K562 (cell line): ENCODE results near the gene KHNYN. TPM values are rescaled to one million over a fixed set of nuclear protein-coding genes. Genes with fewer than 3 reads are reported as not detected.

Experiments used
- ATAC-seq: fragments of 200-7000 bp; cut with Tn5 transposase; 3 replicates; pipeline ENCODE4 v1.9.1; 2020; ENCODE audit warnings: moderate library complexity
- BruUV-seq: library from RNA; stranded (reverse); fragments of 400-500 nt; replicated peaks from 2 replicates; lab custom pipeline; 2021; lab: Mats Ljungman, UMichigan
- CTCF ChIA-PET: fragments of 300-600 bp; formaldehyde crosslinking; extraction: SDS; loops from one replicate; lab custom pipeline; 2021; ENCODE audit warnings: low intra/inter-chr PET ratio; lab: Yijun Ruan, JAX
- POLR2A ChIA-PET: fragments of 300-600, 350-650 bp; sonication (Branson Sonifier 250); formaldehyde crosslinking; extraction: SDS; loops from one replicate; lab custom pipeline; 2021; ENCODE audit warnings: antibody characterized with exemption, inconsistent platforms; lab: Yijun Ruan, JAX
- DNase-seq, 4 experiments: peaks; one replicate each; pipeline versions ENCODE4 v3.0.0 to v3.0.0-alpha.2; 2011 to 2018; ENCODE audit warnings: low spot score in 3 of 4, mixed read lengths in 3 of 4; ENCODE audit errors: extremely low read depth in 1 of 4
- FAIRE-seq: peaks from 2 replicates; lab custom pipeline; 2011; peaks lifted over from hg19 to GRCh38; lab: Jason Lieb, UNC
- H2AFZ ChIP-seq: 2 replicates; pipeline ENCODE4 v1.6.0; 2011; ENCODE audit warnings: low read depth, low read length, control low read depth, inconsistent platforms
- H3K27ac ChIP-seq: fragments of 200-600 bp; 3 replicates; pipeline ENCODE4 v1.8.0; 2011; ENCODE audit warnings: low read depth, mild to moderate bottlenecking, control low read depth, inconsistent platforms, low read length, moderate library complexity, mixed read lengths; ENCODE audit errors: extremely low read depth
- H3K27me3 ChIP-seq, 2 experiments: fragments of 300-600 bp in 1 of 2; 2 replicates in 1 of 2; 3 replicates in 1 of 2; pipeline versions ENCODE4 v1.6.0 to v1.8.0; 2011; ENCODE audit warnings: inconsistent platforms in 2 of 2, low read length in 2 of 2, mild to moderate bottlenecking in 1 of 2, mixed read lengths in 1 of 2, moderate library complexity in 1 of 2; ENCODE audit not compliant: control insufficient read depth in 2 of 2, insufficient read depth in 2 of 2
- H3K36me3 ChIP-seq: fragments of 300-600 bp; 3 replicates; pipeline ENCODE4 v1.8.0; 2011; ENCODE audit warnings: mild to moderate bottlenecking, low read length, inconsistent platforms; ENCODE audit not compliant: control insufficient read depth, insufficient read depth
- H3K4me1 ChIP-seq, 2 experiments: fragments of 200-600 bp in 1 of 2; replicated peaks in 1 of 2; 2 replicates in 1 of 2; 3 replicates in 1 of 2; pipeline versions ENCODE4 v1.5.1 to v1.8.0; 2011; ENCODE audit warnings: inconsistent platforms in 2 of 2, low read length in 2 of 2, mild to moderate bottlenecking in 1 of 2, mixed read lengths in 1 of 2, moderate library complexity in 1 of 2; ENCODE audit not compliant: control insufficient read depth in 2 of 2, insufficient read depth in 2 of 2
- H3K4me2 ChIP-seq: 2 replicates; pipeline ENCODE4 v1.6.1; 2011; ENCODE audit warnings: low read length, control low read depth, inconsistent platforms, mixed read lengths; ENCODE audit not compliant: insufficient read depth
- H3K4me3 ChIP-seq: fragments of 200-600 bp; sonication (generic), shearing (Covaris generic); 2 replicates; pipeline ENCODE4 v1.5.1; 2016; ENCODE audit warnings: control low read depth, inconsistent platforms
- H3K79me2 ChIP-seq: fragments of 200-600 bp; 3 replicates; pipeline ENCODE4 v1.8.0; 2011; ENCODE audit warnings: low read length, inconsistent platforms; ENCODE audit not compliant: control insufficient read depth, insufficient read depth
- H3K9ac ChIP-seq, 2 experiments: 2 replicates each; pipeline versions ENCODE4 v1.6.0 to v1.6.1; 2011; ENCODE audit warnings: low read depth in 2 of 2, low read length in 2 of 2, control low read depth in 1 of 2, inconsistent platforms in 1 of 2, mild to moderate bottlenecking in 1 of 2, mixed read lengths in 1 of 2; ENCODE audit not compliant: insufficient read depth in 1 of 2
- H3K9me1 ChIP-seq: one replicate; pipeline ENCODE4 v1.6.0; 2011; ENCODE audit warnings: inconsistent platforms, mild to moderate bottlenecking, low read length, moderate library complexity; ENCODE audit not compliant: control insufficient read depth, insufficient read depth
- H3K9me3 ChIP-seq: replicated peaks from 2 replicates; pipeline ENCODE4 v1.5.1; 2011; ENCODE audit warnings: low read depth, low read length, inconsistent platforms; ENCODE audit not compliant: control insufficient read depth, insufficient read depth
- H4K20me1 ChIP-seq: replicated peaks from 2 replicates; pipeline ENCODE4 v1.6.1; 2011; ENCODE audit warnings: low read length, inconsistent platforms, mixed read lengths; ENCODE audit not compliant: control insufficient read depth, insufficient read depth
- C11orf30 ChIP-seq: fragments of 450-650 bp; IDR thresholded peaks from 2 replicates; pipeline ENCODE4 v1.6.1; 2016; ENCODE audit warnings: low read depth, mild to moderate bottlenecking
- CC2D1A ChIP-seq: fragments of 450-650 bp; IDR thresholded peaks from 2 replicates; pipeline ENCODE4 v1.6.1; 2017; ENCODE audit warnings: mild to moderate bottlenecking
- KLF10 ChIP-seq: fragments of 250-450 bp; sonication (Bioruptor Pico); IDR thresholded peaks from 2 replicates; pipeline ENCODE4 v1.6.1; 2021; ENCODE audit warnings: matching md5 sums
- MAFF ChIP-seq: IDR thresholded peaks from 2 replicates; pipeline ENCODE4 v1.6.1; 2012; ENCODE audit warnings: low read length, improper control_type of control experiment
- NELFE ChIP-seq: IDR thresholded peaks from 2 replicates; pipeline ENCODE4 v1.6.1; 2011; ENCODE audit warnings: mild to moderate bottlenecking; ENCODE audit not compliant: insufficient read depth, insufficient read length
- RAD21 ChIP-seq, 2 experiments: fragments of 250-450 bp in 1 of 2; fragments of 450-650 bp in 1 of 2; sonication (Bioruptor Pico) in 1 of 2; formaldehyde crosslinking in 1 of 2; IDR thresholded peaks in 1 of 2; conservative IDR thresholded peaks in 1 of 2; 2 replicates each; pipeline versions ENCODE4 v1.4.0 to v1.8.0; 2020 to 2022; ENCODE audit warnings: mild to moderate bottlenecking in 2 of 2, moderate library complexity in 1 of 2
- SMC3 ChIP-seq: conservative IDR thresholded peaks from 2 replicates; pipeline ENCODE4 v1.6.1; 2011; ENCODE audit warnings: low read depth, low read length, improper control_type of control experiment; ENCODE audit not compliant: insufficient read depth
- ZNF316 ChIP-seq: fragments of 450-650 bp; IDR thresholded peaks from 2 replicates; pipeline ENCODE4 v1.6.1; 2016
- ZNF507 ChIP-seq: conservative IDR thresholded peaks from 2 replicates; pipeline ENCODE4 v1.6.1; 2017; ENCODE audit warnings: missing genetic modification characterization, missing compliant biosample characterization
- ZNF57 ChIP-seq: fragments of 450-650 bp; formaldehyde crosslinking; IDR thresholded peaks from 2 replicates; pipeline ENCODE4 v1.4.0; 2020; ENCODE audit warnings: mild to moderate bottlenecking, moderate library complexity
- WGBS: fragments of 100-300 bp; shearing (Covaris generic); methylation state at CpG from one replicate; pipeline ENCODE4 v1.1.6; 2016; ENCODE audit warnings: low coverage, mixed read lengths; ENCODE audit not compliant: insufficient coverage; ENCODE audit errors: missing lambda C conversion rate; 5-methylcytosine and 5-hydroxymethylcytosine counted together
- in situ Hi-C: fragments of 300-500 bp; cut with MboI; formaldehyde crosslinking; loops from 4 replicates; pipeline ENCODE4 v1.15.0; 2018; ENCODE audit warnings: inconsistent platforms, mixed read lengths
- intact Hi-C: fragments of 100-400 bp; cut with micrococcal nuclease; formaldehyde crosslinking; loops from 2 replicates; pipeline ENCODE4 v1.14.2; 2022
- polyA plus RNA-seq, 8 experiments: library from polyadenylated mRNA; depleted of rRNA in 4 of 8; stranded (reverse) in 5 of 8; unstranded in 3 of 8; fragments of >200 nt; fragmentation: Nextera tagmentation in 2 of 8; fragmentation: Illumina TruSeq in 1 of 8; extraction: Ambion mirVana in 2 of 8; extraction: Trizol in 1 of 8; gene quantifications; 2 replicates each; pipeline versions ENCODE4 v1.2.1 to v1.2.3, GENCODE V29; 2011 to 2014; ENCODE audit warnings: inconsistent platforms in 1 of 8, missing spikeins in 1 of 8
- total RNA-seq, 7 experiments: library from RNA; depleted of rRNA in 6 of 7; stranded (reverse); fragments of >200 nt in 6 of 7; fragmentation: Illumina TruSeq in 2 of 7; extraction: Trizol in 2 of 7; gene quantifications; 2 replicates each; pipeline versions ENCODE4 v1.2.1 to v1.2.3, GENCODE V29; 2011 to 2021; ENCODE audit warnings: low replicate concordance in 1 of 7
- TF ChIP-seq, protein P1 (sequence below), 3 experiments: IDR thresholded peaks in 2 of 3; conservative IDR thresholded peaks in 1 of 3; 2 replicates each; pipeline ENCODE4 v1.5.1; 2011 to 2012; ENCODE audit warnings: low read length in 3 of 3, mild to moderate bottlenecking in 3 of 3, control low read depth in 2 of 3, improper control_type of control experiment in 1 of 3, inconsistent platforms in 1 of 3, low read depth in 1 of 3, mixed read lengths in 1 of 3, moderate library complexity in 1 of 3; ENCODE audit not compliant: insufficient read depth in 2 of 3
- TF ChIP-seq, protein P2 (sequence below): fragments of 450-650 bp; IDR thresholded peaks from 2 replicates; pipeline ENCODE4 v1.6.1; 2014; ENCODE audit warnings: low read depth, mild to moderate bottlenecking, moderate library complexity, borderline replicate concordance
- TF ChIP-seq, protein P3 (sequence below), 2 experiments: fragments of 150-350 bp in 1 of 2; IDR thresholded peaks; 2 replicates each; pipeline ENCODE4 v1.6.1; 2012 to 2016; ENCODE audit warnings: low read depth in 2 of 2, low read length in 2 of 2, mild to moderate bottlenecking in 1 of 2, moderate library complexity in 1 of 2

KHNYN gene
- total and polyA plus RNA-seq, 9 of the 15 experiments (the other 6 are each of a cell fraction or from before 2014, with no cell fraction given): 0.76 to 26.0 (median 14.1) TPM

DNA sequence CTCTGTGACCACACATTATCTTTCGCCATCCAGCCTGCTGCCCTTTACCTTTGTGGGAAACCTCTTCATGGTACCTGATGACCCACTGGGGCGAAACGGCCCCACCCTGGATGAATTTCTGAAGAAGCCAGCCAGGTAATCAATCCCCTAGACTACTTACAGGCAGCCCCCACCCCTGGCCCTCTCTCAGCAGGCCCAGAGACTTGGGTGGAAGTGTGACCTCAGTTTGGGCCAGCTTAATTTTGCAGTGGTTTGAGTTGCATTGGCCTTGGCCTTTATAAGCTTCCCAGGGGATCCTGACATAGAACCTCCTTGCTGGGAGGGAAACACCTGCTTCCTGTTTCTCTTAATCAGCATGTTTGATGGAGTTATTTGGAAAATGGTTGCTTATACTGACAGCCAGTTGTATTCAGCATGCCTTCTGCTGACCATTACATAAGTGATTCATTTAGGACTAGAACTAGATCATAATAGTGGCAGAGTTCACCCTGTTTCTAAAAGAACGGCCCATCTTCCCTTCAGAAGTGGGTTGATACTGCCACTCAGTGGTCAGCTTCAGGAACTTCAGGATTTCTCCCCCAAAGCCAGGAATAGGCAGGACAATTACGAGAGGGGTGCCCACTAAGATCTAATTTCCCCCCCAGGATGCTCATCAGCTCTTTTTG lies 6.7 kb downstream of the KHNYN start:
- peaks cover 71% of the 10 kb centered on the region for H3K36me3 ChIP-seq
- TF ChIP-seq, protein P1, sequence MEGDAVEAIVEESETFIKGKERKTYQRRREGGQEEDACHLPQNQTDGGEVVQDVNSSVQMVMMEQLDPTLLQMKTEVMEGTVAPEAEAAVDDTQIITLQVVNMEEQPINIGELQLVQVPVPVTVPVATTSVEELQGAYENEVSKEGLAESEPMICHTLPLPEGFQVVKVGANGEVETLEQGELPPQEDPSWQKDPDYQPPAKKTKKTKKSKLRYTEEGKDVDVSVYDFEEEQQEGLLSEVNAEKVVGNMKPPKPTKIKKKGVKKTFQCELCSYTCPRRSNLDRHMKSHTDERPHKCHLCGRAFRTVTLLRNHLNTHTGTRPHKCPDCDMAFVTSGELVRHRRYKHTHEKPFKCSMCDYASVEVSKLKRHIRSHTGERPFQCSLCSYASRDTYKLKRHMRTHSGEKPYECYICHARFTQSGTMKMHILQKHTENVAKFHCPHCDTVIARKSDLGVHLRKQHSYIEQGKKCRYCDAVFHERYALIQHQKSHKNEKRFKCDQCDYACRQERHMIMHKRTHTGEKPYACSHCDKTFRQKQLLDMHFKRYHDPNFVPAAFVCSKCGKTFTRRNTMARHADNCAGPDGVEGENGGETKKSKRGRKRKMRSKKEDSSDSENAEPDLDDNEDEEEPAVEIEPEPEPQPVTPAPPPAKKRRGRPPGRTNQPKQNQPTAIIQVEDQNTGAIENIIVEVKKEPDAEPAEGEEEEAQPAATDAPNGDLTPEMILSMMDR (IDR thresholded peaks at IDR 0.05 in 2 of 3, conservative IDR thresholded peaks at IDR 0.05 in 1 of 3; ENCODE audit: insufficient read depth in 2 of 3, low read depth in 1 of 3, low read length in 3 of 3): peak; percentile 60 to 77 (median 72)
- TF ChIP-seq ZNF316 (peak; percentile 31; the same call in 1 of the 2 replicates), CC2D1A (0 out of 2 replicates have a peak, but pooled peaks have one; percentile 15), ZNF507 (tag) (no peak), SMC3 (peak; percentile 47; the same call in 1 of the 2 replicates), MAFF (no peak), ZNF57 (no peak), RAD21 (CRISPR knock-in tag; conservative IDR thresholded peaks at IDR 0.05 in 1 of 2, IDR thresholded peaks at IDR 0.05 in 1 of 2) (peak; percentile 59 to 71), C11orf30 (peak; percentile 36), KLF10 (0 out of 2 replicates have a peak, but pooled peaks have one; percentile 18), NELFE (no peak)
- TF ChIP-seq, protein P2, sequence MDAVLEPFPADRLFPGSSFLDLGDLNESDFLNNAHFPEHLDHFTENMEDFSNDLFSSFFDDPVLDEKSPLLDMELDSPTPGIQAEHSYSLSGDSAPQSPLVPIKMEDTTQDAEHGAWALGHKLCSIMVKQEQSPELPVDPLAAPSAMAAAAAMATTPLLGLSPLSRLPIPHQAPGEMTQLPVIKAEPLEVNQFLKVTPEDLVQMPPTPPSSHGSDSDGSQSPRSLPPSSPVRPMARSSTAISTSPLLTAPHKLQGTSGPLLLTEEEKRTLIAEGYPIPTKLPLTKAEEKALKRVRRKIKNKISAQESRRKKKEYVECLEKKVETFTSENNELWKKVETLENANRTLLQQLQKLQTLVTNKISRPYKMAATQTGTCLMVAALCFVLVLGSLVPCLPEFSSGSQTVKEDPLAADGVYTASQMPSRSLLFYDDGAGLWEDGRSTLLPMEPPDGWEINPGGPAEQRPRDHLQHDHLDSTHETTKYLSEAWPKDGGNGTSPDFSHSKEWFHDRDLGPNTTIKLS: no peak
- TF ChIP-seq, protein P3, sequence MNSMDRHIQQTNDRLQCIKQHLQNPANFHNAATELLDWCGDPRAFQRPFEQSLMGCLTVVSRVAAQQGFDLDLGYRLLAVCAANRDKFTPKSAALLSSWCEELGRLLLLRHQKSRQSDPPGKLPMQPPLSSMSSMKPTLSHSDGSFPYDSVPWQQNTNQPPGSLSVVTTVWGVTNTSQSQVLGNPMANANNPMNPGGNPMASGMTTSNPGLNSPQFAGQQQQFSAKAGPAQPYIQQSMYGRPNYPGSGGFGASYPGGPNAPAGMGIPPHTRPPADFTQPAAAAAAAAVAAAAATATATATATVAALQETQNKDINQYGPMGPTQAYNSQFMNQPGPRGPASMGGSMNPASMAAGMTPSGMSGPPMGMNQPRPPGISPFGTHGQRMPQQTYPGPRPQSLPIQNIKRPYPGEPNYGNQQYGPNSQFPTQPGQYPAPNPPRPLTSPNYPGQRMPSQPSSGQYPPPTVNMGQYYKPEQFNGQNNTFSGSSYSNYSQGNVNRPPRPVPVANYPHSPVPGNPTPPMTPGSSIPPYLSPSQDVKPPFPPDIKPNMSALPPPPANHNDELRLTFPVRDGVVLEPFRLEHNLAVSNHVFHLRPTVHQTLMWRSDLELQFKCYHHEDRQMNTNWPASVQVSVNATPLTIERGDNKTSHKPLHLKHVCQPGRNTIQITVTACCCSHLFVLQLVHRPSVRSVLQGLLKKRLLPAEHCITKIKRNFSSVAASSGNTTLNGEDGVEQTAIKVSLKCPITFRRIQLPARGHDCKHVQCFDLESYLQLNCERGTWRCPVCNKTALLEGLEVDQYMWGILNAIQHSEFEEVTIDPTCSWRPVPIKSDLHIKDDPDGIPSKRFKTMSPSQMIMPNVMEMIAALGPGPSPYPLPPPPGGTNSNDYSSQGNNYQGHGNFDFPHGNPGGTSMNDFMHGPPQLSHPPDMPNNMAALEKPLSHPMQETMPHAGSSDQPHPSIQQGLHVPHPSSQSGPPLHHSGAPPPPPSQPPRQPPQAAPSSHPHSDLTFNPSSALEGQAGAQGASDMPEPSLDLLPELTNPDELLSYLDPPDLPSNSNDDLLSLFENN (IDR thresholded peaks at IDR 0.05; ENCODE audit: low read depth in 2 of 2, low read length in 2 of 2): no peak

More for the DNA sequence above, 6.7 kb downstream of the KHNYN start:
- ATAC-seq (peak; percentile 68), FAIRE-seq (peak; percentile 79), DNase-seq (peak; percentile 42 to 67 (median 59))
- ChIA-PET POLR2A (interaction anchor here (0.7 to 2.9 kb wide), 11 partner anchors 19 to 174 kb away, joined by 3 to 20 read pairs (median 4); partner anchors contain the start of genes ADCY4 and RABGGTA), CTCF (interaction anchor here (0.8 to 4.6 kb wide), 4 partner anchors 103 to 423 kb away, joined by 3 to 35 read pairs (median 4); partner anchors contain the start of gene ADCY4)
- Histone ChIP-seq H3K79me2 (peaks cover 9% of the 10 kb centered on the region; the same call in 2 of the 3 replicates), H3K4me2 (no peak overlapping the region), H3K9me1 (no peaks in the 10 kb centered on the region), H4K20me1 (peaks cover 5% of the 10 kb centered on the region; the same call in 1 of the 2 replicates), H2AFZ (no peak overlapping the region), H3K27me3 (no peaks in the 10 kb centered on the region), H3K4me3 (no peak overlapping the region), H3K9me3 (no peaks in the 10 kb centered on the region), H3K9ac (no peak overlapping the region), H3K27ac (no peak overlapping the region), H3K4me1 (peaks cover 2 to 17% of the 10 kb centered on the region in 2 experiments; a peak in 4 of 5 replicates)
- BruUV-seq: no TSS peak
- intact Hi-C loops (loop anchor here (1.0 kb wide), 1 partner anchor 103 kb away; no protein-coding TSS in a partner anchor), in situ Hi-C loops (loop anchor here (10.0 kb wide), 2 partner anchors 192 to 382 kb away; partner anchors contain the start of genes CARMIL3 and TINF2)
- 46% methylated on average over 3 of the region's 5 CpGs for WGBS
